Endothelial cell of umbilical vein (primary cell): ENCODE results near the gene GSTT4. TPM values are rescaled to one million over a fixed set of nuclear protein-coding genes. Genes with fewer than 3 reads are reported as not detected.

ENCODE experiments used
- BruUV-seq: library from RNA; stranded (reverse); fragments of 400-500 nt; replicated peaks from 2 replicates; lab custom pipeline; 2021; lab: Mats Ljungman, UMichigan
- CTCF ChIA-PET: fragments of 300-600, 350-600 bp; sonication (Branson Sonifier 250); formaldehyde crosslinking; loops from one replicate; lab custom pipeline; 2021; ENCODE audit warnings: antibody characterized with exemption, inconsistent platforms; lab: Charles Lee
- POLR2A ChIA-PET: fragments of 300-600, 350-600 bp; sonication (Branson Sonifier 250); formaldehyde crosslinking; loops from one replicate; lab custom pipeline; 2021; ENCODE audit warnings: antibody characterized with exemption, inconsistent platforms; lab: Charles Lee
- DNase-seq: peaks from one replicate; pipeline ENCODE4 v3.0.0-alpha.2; 2011; ENCODE audit warnings: low read depth, low spot score
- FAIRE-seq: peaks from 2 replicates; lab custom pipeline; 2011; peaks lifted over from hg19 to GRCh38; lab: Jason Lieb, UNC
- H2AFZ ChIP-seq: 2 replicates; pipeline ENCODE4 v1.6.0; 2012; ENCODE audit warnings: low read depth, low read length, control low read depth, inconsistent platforms
- H3K27ac ChIP-seq: 2 replicates; pipeline ENCODE4 v1.5.1; 2011; ENCODE audit warnings: low read depth, mild to moderate bottlenecking, control low read depth, low read length, moderate library complexity; ENCODE audit not compliant: insufficient read depth
- H3K27me3 ChIP-seq, 2 experiments: 2 replicates each; pipeline versions ENCODE4 v1.6.0 to v1.6.1; 2011; ENCODE audit warnings: low read length in 2 of 2, mixed read lengths in 1 of 2; ENCODE audit not compliant: control insufficient read depth in 2 of 2, insufficient read depth in 2 of 2
- H3K36me3 ChIP-seq, 2 experiments: 2 replicates in 1 of 2; 3 replicates in 1 of 2; pipeline ENCODE4 v1.5.1; 2011; ENCODE audit warnings: low read length in 2 of 2, mild to moderate bottlenecking in 1 of 2, moderate library complexity in 1 of 2; ENCODE audit not compliant: control insufficient read depth in 2 of 2, insufficient read depth in 2 of 2; ENCODE audit errors: extremely low read depth in 1 of 2
- H3K4me1 ChIP-seq: 3 replicates; pipeline ENCODE4 v1.5.1; 2011; ENCODE audit warnings: mild to moderate bottlenecking, low read length; ENCODE audit not compliant: control insufficient read depth, insufficient read depth; ENCODE audit errors: extremely low read depth
- H3K4me2 ChIP-seq: 2 replicates; pipeline ENCODE4 v1.6.1; 2011; ENCODE audit warnings: low read length, control low read depth, mixed read lengths; ENCODE audit not compliant: insufficient read depth
- H3K4me3 ChIP-seq, 3 experiments: fragments of 200-600 bp in 1 of 3; sonication (generic), shearing (Covaris generic) in 1 of 3; replicated peaks in 1 of 3; 2 replicates each; pipeline ENCODE4 v1.5.1; 2011 to 2016; ENCODE audit warnings: control low read depth in 3 of 3, low read length in 3 of 3, mild to moderate bottlenecking in 2 of 3, inconsistent platforms in 1 of 3, low read depth in 1 of 3, moderate library complexity in 1 of 3; ENCODE audit not compliant: insufficient read depth in 1 of 3
- H3K79me2 ChIP-seq: 2 replicates; pipeline ENCODE4 v1.6.0; 2012; ENCODE audit warnings: low read length, inconsistent platforms; ENCODE audit not compliant: control insufficient read depth, insufficient read depth
- H3K9ac ChIP-seq: replicated peaks from 2 replicates; pipeline ENCODE3; 2011; ENCODE audit warnings: low read length, control low read depth; ENCODE audit not compliant: insufficient read depth; ENCODE audit errors: extremely low read depth
- H3K9me1 ChIP-seq: replicated peaks from 3 replicates; pipeline ENCODE4 v1.6.0; 2011; ENCODE audit warnings: mild to moderate bottlenecking, low read length; ENCODE audit not compliant: control insufficient read depth, insufficient read depth; ENCODE audit errors: extremely low read depth
- H3K9me3 ChIP-seq: replicated peaks from 2 replicates; pipeline ENCODE4 v1.5.1; 2012; ENCODE audit warnings: low read length, inconsistent platforms; ENCODE audit not compliant: control insufficient read depth, insufficient read depth
- H4K20me1 ChIP-seq: replicated peaks from 2 replicates; pipeline ENCODE3; 2011; ENCODE audit warnings: mild to moderate bottlenecking, low read length; ENCODE audit not compliant: control insufficient read depth, insufficient read depth; ENCODE audit errors: extremely low read depth
- CTCF ChIP-seq, 2 donors: IDR thresholded peaks; 1 replicate in 1 of 2; 2 replicates in 1 of 2; pipeline ENCODE4 v1.5.1; 2011; ENCODE audit warnings: low read length in 2 of 2, mild to moderate bottlenecking in 2 of 2, moderate library complexity in 2 of 2, control low read depth in 1 of 2, inconsistent platforms in 1 of 2, low read depth in 1 of 2; ENCODE audit not compliant: insufficient read depth in 1 of 2; ENCODE audit errors: extremely low read depth in 1 of 2
- EZH2 ChIP-seq: IDR thresholded peaks from 2 replicates; pipeline ENCODE4 v1.6.1; 2012; ENCODE audit warnings: borderline replicate concordance, low read depth, mild to moderate bottlenecking, moderate library complexity, low read length, inconsistent platforms; ENCODE audit not compliant: severe bottlenecking
- FOS ChIP-seq: IDR thresholded peaks from 2 replicates; pipeline ENCODE4 v1.6.1; 2011; ENCODE audit warnings: mild to moderate bottlenecking, low read length, moderate library complexity, borderline replicate concordance; ENCODE audit not compliant: insufficient read depth
- GATA2 ChIP-seq: IDR thresholded peaks from 2 replicates; pipeline ENCODE4 v1.7.0; 2011; ENCODE audit warnings: low read depth, mild to moderate bottlenecking, moderate library complexity, mixed read lengths, low read length; ENCODE audit not compliant: insufficient read length, insufficient read depth
- JUN ChIP-seq: IDR thresholded peaks from 2 replicates; pipeline ENCODE4 v1.6.1; 2011; ENCODE audit warnings: borderline replicate concordance, low read depth; ENCODE audit not compliant: insufficient read length, insufficient read depth
- MAX ChIP-seq: IDR thresholded peaks from 2 replicates; pipeline ENCODE4 v1.6.1; 2011; ENCODE audit not compliant: insufficient read depth, insufficient read length
- MYC ChIP-seq: IDR thresholded peaks from one replicate; pipeline ENCODE4 v1.6.1; 2011; ENCODE audit warnings: mild to moderate bottlenecking, low read depth, low read length
- POLR2A ChIP-seq: IDR thresholded peaks from 2 replicates; pipeline ENCODE4 v1.6.1; 2012; ENCODE audit warnings: low read depth, mild to moderate bottlenecking, control low read depth, low read length
- POLR2AphosphoS5 ChIP-seq: IDR thresholded peaks from 2 replicates; pipeline ENCODE4 v1.6.1; 2012; ENCODE audit warnings: low read depth, mild to moderate bottlenecking, control low read depth, low read length, moderate library complexity; ENCODE audit not compliant: insufficient read depth
- dilution Hi-C: fragments of 300-500 bp; cut with MboI; formaldehyde crosslinking; loops from one replicate; pipeline ENCODE4 v1.15.0; 2019; ENCODE audit warnings: low sequenced_read_pairs; ENCODE audit not compliant: extremely low pct_ligation_motif_present
- intact Hi-C: fragments of 100-400 bp; cut with micrococcal nuclease; formaldehyde crosslinking; loops from one replicate; pipeline ENCODE4 v1.10.0; 2022
- polyA plus RNA-seq, 4 experiments: library from polyadenylated mRNA; depleted of rRNA in 3 of 4; stranded (reverse) in 3 of 4; unstranded in 1 of 4; fragments of >200 nt; gene quantifications; 2 replicates each; pipeline versions ENCODE4 v1.2.1 to v1.2.3, GENCODE V29; 2011 to 2012; ENCODE audit warnings: missing spikeins in 1 of 4
- total RNA-seq: library from RNA; stranded (reverse); gene quantifications from 2 replicates; pipeline ENCODE4 v1.2.3, GENCODE V29; 2021

Gene GSTT4
- total and polyA plus RNA-seq, 2 donors (not counting 3 experiments of a cell fraction or from before 2014, with no cell fraction given): not detected

GRCh38 chr22:24051568-24051967, 46.3 kb upstream of the GSTT4 start:
- Histone ChIP-seq H3K27me3 (no peaks in the 10 kb centered on the region), H3K9me3 (no peaks in the 10 kb centered on the region), H3K9ac (no peak overlapping the region), H3K4me1 (no peaks in the 10 kb centered on the region), H3K79me2 (no peaks in the 10 kb centered on the region), H3K36me3 (peaks cover 0 to 26% of the 10 kb centered on the region in 2 experiments), H4K20me1 (no peaks in the 10 kb centered on the region), H3K27ac (no peak overlapping the region), H3K4me3 (no peak overlapping the region), H2AFZ (no peak overlapping the region), H3K4me2 (no peak overlapping the region), H3K9me1 (no peaks in the 10 kb centered on the region)
- FAIRE-seq (no peak), DNase-seq (no peak)
- intact Hi-C loops (no loop called here), dilution Hi-C loops (no loop called here)
- no TSS peak for BruUV-seq
- ChIA-PET POLR2A (interaction anchor here (0.6 kb wide), 1 partner anchor 128 kb away, joined by 5 read pairs; no protein-coding TSS in a partner anchor), CTCF (no interaction called here)
- TF ChIP-seq EZH2 (no peak), GATA2 (no peak), FOS (no peak), MYC (no peak), CTCF (IDR thresholded peaks at IDR 0.05; ENCODE audit: extremely low read depth in 1 of 2, insufficient read depth in 1 of 2, low read depth in 1 of 2, low read length in 2 of 2) (no peak), JUN (no peak), POLR2AphosphoS5 (no peak), MAX (no peak), POLR2A (no peak)
